HG03135 (cell line): Measurements from ENCODE around the gene CAPNS2.
"Not testable (repeated sequence)": the region's sequence is repeated elsewhere in the genome, so short reads cannot be mapped to it uniquely, and the experiment has no call there.

Source experiments
- ATAC-seq: cut with Tn5 transposase; IDR thresholded peaks from one replicate; pipeline ENCODE4 v1.9.1; 2021; ENCODE audit warnings: mild to moderate bottlenecking, moderate library complexity; ENCODE audit not compliant: unreplicated experiment

The CAPNS2 gene

GRCh38 chr16:55567382-55567781, 898 bp downstream of the CAPNS2 start:
- no peak for ATAC-seq

GRCh38 chr16:55568207-55568606, 1.7 kb downstream of the CAPNS2 start:
- no peak for ATAC-seq

GRCh38 chr16:55569025-55569424, 2.5 kb downstream of the CAPNS2 start:
- no peak for ATAC-seq

GRCh38 chr16:55570159-55570558, 3.7 kb downstream of the CAPNS2 start:
- ATAC-seq: no peak

- ATAC-seq: no peak
Observed at GRCh38 chr16:55571191-55571897, 4.9 kb downstream of the CAPNS2 start.

GRCh38 chr16:55572439-55572838, 6.0 kb downstream of the CAPNS2 start:
- no peak for ATAC-seq

- ATAC-seq: no peak
Observed at GRCh38 chr16:55574811-55575210, 8.3 kb downstream of the CAPNS2 start.

- no peak for ATAC-seq
Observed at GRCh38 chr16:55575496-55575895, 9.0 kb downstream of the CAPNS2 start.

GRCh38 chr16:55576384-55576783, 9.9 kb downstream of the CAPNS2 start:
- ATAC-seq: no peak

- ATAC-seq: no peak
Observed at GRCh38 chr16:55577887-55578286, 11.4 kb downstream of the CAPNS2 start.

GRCh38 chr16:55585631-55586030, 19.1 kb downstream of the CAPNS2 start:
- ATAC-seq: no peak

GRCh38 chr16:55588799-55589198, 22.3 kb downstream of the CAPNS2 start:
- ATAC-seq: no peak

- ATAC-seq: no peak
Observed at GRCh38 chr16:55592306-55592705, 25.8 kb downstream of the CAPNS2 start.

GRCh38 chr16:55597928-55598327, 31.4 kb downstream of the CAPNS2 start:
- no peak for ATAC-seq

- no peak for ATAC-seq
Observed at GRCh38 chr16:55605754-55606336, 39.4 kb downstream of the CAPNS2 start.

GRCh38 chr16:55613613-55614335, 47.3 kb downstream of the CAPNS2 start:
- ATAC-seq: no peak

- ATAC-seq: no peak
Observed at GRCh38 chr16:55615071-55615470, 48.6 kb downstream of the CAPNS2 start.

GRCh38 chr16:55615670-55616069, 49.2 kb downstream of the CAPNS2 start:
- ATAC-seq: not testable (repeated sequence)
